Stimulated activated CD4-positive, alpha-beta T cell treated with anti-CD3 and anti-CD28 coated beads, Interleukin-12 subunit alpha, Interleukin-12 subunit beta, amount 100 ng/mL, for 4 hours (primary cell): ENCODE measurements around the gene PPP1R2B.

ENCODE experiments used
- DNase-seq: peaks from one replicate; pipeline ENCODE4 v3.0.0-alpha.2; 2020

The PPP1R2B gene

GRCh38 chr5:156879665-156880285 lies 29.7 kb downstream of the PPP1R2B start:
- DNase-seq, result no peak

- DNase-seq, result no peak
Observed at GRCh38 chr5:156883316-156883875, 33.3 kb downstream of the PPP1R2B start.

GRCh38 chr5:156888520-156888919 lies 38.4 kb downstream of the PPP1R2B start:
- DNase-seq, result no peak

- DNase-seq, result no peak
Observed at GRCh38 chr5:156892223-156892622, 42.1 kb downstream of the PPP1R2B start.

GRCh38 chr5:156892864-156893263 lies 42.8 kb downstream of the PPP1R2B start:
- DNase-seq, result no peak

GRCh38 chr5:156893517-156893916 lies 43.4 kb downstream of the PPP1R2B start:
- DNase-seq, result no peak

- DNase-seq, result no peak
Observed at GRCh38 chr5:156896546-156896945, 46.5 kb downstream of the PPP1R2B start.
